Transverse colon (tissue), 4 donors: ENCODE results near the gene MEIS2.

Source experiments
- CTCF ChIP-seq, 5 experiments: fragments of 200-600 bp in 3 of 5; fragments of 450-650 bp in 2 of 5; sonication (generic) in 3 of 5; IDR thresholded peaks; 1 replicate in 2 of 5; 2 replicates in 3 of 5; pipeline ENCODE4 v1.5.1; 2016 to 2017; ENCODE audit warnings: antibody characterized with exemption in 5 of 5, inconsistent platforms in 3 of 5, mild to moderate bottlenecking in 2 of 5, moderate library complexity in 1 of 5
- EP300 ChIP-seq: sonication (generic); formaldehyde crosslinking; IDR thresholded peaks from one replicate; pipeline ENCODE4 v1.6.1; 2017; ENCODE audit warnings: antibody characterized with exemption, low read depth
- POLR2A ChIP-seq: fragments of 450-650 bp; IDR thresholded peaks from one replicate; pipeline ENCODE4 v1.6.1; 2016; ENCODE audit warnings: antibody characterized with exemption, mild to moderate bottlenecking, moderate library complexity
- POLR2AphosphoS5 ChIP-seq, 3 donors: sonication (generic); formaldehyde crosslinking; IDR thresholded peaks; one replicate each; pipeline ENCODE4 v1.6.1; 2016; ENCODE audit warnings: antibody characterized with exemption in 3 of 3

GRCh38 chr15:37103163-37103435 lies 2.8 kb upstream of the MEIS2 start:
- no peak for TF ChIP-seq CTCF (IDR thresholded peaks at IDR 0.05)
- no peak for TF ChIP-seq POLR2AphosphoS5 (IDR thresholded peaks at IDR 0.05)
- no peak for TF ChIP-seq EP300
- TF ChIP-seq POLR2A = no peak
